ENCODE measurements around the gene TNNI3K.

The TNNI3K gene

DNA sequence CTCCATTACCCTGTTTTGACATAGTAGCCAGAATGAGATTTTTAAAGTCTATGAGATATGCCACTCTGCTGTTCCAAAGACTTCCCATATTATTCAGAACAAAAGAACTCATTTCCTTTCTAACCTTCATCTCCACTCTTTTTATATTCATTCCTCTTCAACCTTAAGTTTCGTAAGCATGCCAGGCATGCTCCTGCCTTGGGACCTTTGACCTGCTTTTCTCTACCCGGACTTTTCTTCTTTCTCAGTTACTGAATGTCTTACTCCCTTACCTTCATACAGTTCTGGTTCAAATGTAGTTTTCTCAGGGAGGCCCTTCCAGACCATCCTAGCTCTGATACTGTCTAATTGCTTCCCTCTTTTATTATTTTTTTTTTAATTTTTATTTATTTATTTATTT is 81.1 kb downstream of the TNNI3K start:
- DNase-seq = no peak

DNA sequence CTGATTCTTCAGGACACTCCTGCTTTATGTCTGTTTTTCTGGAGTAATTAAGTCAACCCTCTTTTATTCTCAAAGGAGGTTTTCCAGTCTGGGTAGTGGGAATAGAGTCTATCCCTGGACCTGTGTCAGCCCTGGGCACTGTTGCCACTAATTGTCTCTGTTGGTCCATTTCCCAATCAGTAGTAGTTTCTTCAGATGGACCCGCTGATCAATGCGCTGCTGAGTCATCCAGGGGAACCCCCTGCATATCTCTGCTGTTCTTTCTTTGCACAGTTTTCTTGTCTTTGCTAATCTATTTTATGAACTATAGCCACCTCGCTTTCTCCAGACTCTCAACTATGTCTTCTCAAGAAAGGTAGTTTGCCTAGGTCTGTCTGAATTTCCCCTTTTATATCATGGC is 82.5 kb downstream of the TNNI3K start:
- no peak for DNase-seq

DNA sequence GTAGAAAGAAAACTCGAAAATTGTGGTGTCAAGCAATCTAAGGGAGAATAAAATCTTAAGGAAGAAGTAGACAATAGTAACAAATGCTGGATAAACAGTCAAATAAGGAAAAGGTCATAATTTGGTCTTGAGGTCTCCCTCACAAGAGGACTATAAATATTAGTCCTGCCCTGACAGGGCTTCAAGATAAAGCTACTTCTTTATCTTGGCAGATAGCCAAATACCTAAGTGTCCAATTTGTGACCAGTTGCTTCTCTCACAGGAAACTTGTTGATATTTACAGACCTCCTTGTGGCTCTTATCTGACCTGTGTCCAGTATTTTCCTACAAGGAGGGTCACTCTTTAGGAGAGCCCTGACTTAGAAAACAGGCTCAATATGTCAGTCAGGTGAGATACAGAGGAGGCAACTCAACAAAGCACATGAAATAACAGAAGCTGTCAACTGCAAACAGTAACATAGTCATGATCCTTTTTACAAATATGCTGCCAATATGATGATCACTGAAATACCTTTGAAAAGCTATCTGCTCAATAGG is 88.8 kb downstream of the TNNI3K start:
- DNase-seq = no peak

DNA sequence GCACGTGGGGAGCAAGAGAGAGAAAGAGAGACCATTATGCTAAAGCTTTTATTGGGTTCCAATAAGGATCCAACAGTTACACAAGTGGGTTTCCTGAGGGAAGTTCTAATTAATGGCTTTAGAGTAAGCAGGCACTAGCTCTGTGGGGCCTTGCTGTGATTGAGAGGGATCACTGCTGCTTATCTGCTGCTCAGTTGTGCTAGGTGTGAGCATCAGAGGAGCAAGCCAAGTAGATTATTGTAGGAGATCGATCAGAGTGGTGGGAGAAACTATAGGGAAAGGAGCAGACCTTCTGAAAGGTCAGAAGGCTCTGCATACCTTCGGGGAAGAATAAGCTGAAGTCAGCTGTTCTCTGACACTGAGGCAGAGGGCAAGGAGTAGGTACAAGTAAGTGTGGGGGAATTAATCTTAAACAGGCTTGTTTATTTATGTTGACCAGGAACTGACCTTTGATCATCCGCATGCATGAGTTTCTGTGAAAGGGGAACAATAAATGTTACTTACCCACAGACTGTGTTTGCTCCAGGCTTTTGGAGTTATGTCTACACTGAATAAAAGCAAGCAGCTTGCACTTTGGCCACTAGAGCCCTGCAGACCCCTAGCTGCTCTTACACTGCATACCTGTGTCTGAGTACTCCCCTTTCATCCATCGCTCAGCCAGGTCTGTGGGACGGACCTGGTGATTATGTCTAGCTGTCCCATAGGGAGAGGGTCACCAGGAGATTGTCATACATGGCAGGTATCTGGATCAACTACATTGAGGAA is 89.7 kb downstream of the TNNI3K start:
- no peak for DNase-seq

DNA sequence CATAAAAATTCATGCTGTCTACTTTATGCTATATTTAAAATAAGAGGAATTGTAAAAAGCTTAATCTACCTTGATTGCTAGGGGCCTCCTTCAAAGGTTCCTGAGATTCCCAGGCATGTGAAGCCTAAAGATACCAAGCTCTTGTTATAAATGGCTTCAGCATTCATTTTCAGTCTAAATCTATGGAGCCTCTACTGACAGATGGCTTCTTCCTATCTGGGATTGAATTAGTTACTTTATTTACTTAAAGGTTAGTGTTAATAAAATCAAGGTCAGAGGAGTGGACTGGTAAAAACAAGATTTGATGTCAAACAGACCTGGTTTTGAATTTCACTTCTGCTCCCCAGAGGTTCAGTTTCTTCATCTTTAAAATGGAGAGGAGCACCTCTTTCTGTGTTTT is 93.7 kb downstream of the TNNI3K start:
- no peak for DNase-seq

DNA sequence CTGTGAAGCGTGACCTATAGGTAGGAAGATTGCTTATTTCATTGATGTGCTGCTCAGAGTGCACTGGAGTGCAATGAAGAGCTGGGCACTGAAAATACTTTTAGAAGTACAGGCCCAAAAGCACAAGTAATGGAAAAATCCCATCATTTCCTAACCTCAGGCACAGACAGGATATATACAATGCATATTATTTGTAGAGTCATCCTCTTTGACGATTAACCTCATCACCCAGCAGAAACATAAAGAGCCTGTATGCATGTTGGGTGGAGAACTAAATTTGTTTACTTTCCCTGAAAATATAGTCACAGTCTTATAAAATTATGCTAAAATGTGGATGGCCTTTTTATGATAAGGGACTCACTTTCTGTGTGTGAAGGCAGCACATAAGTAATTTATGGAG is 98.1 kb downstream of the TNNI3K start:
- DNase-seq = no peak

DNA sequence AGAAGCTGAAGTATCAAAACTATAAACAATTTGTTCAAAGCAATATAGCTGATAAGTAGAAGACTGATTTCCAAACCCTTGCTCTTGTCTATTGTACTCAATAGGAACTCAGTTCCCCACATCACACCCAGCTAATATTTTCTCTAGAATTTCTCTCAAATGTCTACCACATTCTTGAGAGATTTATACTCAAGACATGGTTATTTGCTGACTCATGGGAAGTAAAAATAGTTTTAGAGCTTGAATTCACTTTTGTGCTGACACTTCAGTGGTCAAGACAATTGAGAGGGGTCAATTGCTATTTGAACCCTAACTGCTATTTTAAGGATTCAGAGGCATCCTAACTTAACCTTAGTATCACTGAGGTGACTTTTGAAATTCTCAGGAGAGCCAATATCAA is 99.0 kb downstream of the TNNI3K start:
- DNase-seq = no peak

DNA sequence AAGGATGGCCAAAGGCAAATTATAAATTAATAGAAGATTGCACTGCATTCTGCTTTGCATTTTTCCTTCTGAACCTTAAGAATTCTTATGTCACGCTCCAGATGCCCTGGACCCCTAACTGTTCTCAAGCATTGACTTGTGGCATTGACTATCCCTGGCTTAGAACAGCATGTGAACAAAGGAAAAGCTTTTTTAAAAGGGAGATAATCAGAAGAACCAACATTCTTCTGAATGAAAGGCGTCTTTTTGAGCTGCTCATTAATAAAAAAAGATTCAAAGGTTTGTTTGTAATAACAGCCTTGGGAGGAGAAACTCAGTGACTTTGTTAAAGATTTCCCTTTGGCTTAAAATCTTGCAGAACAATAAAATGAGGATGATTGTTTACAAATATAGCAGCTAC is 105.5 kb downstream of the TNNI3K start:
- DNase-seq = no peak

DNA sequence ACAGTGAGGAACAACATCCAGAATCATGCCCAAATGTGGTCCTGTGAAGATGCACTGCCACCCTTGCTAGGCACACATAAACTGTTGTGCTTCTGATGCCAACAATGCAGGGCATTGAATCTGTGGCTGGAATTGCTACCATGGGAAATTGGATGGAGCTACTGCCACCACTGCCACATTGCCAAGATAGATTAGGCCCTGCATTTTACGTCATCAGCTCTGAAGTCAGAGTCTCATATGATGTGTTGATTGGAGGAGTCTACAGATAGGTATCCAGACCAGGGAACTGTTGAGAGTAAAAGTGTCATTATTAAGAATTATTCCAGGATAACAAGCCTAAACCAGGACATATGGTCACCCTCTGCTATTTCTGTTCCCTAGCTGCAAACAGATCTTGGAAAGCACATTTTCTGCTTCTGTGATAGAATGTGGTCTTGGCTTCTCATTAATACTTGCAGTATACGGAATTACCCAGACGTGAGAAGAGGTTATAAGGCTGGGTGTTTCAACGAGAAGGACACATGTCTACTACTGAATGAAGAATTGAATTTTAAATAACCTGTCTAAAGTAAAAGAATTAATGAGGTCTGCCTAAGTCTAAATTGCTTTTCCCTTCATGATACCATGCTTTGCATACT is 106.6 kb downstream of the TNNI3K start:
- DNase-seq = no peak

DNA sequence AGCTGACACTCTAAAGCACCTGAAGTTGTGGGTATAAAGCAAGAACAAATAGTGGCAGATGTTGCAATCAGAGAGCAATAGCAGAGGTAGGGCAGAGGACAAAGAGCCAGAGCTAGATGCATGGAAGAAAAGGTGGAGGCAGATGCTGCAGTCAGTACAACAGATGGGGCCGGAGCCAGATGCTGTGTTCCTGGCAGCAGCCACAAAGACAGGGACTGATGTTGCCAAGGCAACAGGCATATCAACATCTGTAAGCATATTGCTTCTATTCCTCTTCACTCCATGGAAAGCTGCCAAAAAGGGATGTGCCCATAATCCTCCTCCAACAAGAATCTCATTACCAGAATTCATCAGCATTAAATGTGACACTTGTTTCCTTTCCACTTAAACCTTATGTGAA is 108.0 kb downstream of the TNNI3K start:
- peak; percentile 74 for DNase-seq

DNA sequence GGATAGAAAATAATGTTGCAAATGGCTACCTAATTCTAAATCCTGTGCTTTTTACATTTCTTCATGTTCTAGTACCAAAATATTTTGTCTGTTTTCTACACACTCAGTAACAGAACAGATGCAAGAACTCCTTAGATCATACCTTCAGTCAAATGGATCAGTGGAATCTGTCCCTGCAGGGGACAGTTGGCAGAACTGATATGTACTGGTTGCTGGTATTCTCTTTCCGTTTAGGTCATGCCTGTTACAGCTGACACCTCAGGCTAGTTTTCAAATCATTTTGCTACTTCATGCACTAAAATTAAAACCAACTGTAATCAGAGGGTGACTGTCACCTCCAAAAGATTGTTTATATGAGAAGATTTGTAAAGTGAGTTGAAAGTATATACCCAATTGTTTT is 109.2 kb downstream of the TNNI3K start:
- DNase-seq = no peak

DNA sequence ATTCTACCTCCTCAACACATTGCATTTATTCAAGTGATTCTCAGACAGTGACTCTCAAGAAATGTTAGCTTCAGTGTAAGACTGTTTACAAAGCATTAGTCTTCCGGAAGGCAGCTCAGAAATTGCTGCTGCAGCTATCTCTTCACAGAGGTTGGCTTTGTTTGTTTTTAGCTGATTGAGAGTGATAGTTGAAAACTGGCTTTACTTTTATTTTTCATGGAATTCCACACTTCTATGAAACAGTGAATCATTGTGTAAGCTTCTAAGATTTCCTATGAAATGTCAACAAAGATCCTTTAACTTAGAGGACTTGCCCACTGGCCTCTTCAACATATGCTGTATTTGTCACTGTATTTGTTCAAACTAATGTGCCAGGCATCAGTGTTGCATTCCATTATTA is 121.3 kb downstream of the TNNI3K start:
- DNase-seq = no peak

DNA sequence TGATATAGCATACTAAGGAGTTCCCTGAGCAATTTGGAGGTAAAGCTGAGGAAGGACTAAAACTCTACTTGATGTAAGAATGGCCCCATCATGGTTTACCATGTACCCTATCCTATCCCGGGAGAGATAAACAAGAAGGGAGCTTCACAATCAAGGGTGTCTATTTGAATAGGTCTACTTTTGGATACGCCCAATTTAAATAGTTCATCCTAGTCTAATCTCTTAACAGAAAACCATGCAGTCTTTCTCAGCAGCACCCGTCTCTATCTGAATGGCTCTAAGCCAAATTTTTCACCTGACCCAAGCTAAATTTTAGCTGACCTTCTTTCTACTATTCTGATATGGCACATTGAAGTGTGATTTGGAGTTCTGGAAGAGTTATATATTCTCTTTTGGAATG is 122.0 kb downstream of the TNNI3K start:
- DNase-seq = no peak

DNA sequence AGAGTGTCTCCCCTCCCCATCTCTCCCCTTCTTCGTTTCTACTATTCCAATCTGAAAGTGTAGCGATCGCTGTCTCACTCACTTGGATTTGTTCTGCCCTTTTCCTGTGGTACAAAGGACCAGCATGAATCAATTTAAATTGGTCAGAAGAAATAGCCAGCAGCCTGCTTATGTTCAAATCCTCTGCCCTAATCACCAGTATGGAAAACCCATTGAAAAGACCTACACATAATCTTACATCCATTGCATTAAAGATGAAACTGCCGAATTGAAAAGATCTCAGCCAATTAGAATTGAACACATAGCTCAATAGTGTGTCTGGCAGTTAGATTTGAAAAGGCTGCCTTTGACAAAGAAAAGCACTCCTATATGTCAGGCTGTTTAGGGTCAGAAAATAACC is 122.6 kb downstream of the TNNI3K start:
- no peak for DNase-seq

DNA sequence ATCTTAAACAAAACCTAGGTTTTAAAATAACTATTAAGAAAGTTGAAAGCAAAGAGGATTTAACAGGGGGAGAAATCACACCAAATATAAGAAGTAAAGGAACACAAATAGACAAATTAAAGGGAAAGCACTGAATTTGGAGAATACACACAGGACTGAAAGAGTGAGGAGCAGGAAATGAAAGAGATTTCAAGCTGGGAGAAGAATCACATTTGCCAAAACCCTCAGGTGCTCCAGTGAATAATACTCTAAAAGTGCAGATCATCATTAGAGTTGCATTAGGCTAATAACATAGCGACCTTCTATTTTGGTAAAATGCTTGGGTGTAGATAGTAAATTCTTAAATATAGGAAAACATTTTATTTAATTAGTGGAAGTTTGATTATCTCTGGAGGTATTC is 127.5 kb downstream of the TNNI3K start:
- no peak for DNase-seq

DNA sequence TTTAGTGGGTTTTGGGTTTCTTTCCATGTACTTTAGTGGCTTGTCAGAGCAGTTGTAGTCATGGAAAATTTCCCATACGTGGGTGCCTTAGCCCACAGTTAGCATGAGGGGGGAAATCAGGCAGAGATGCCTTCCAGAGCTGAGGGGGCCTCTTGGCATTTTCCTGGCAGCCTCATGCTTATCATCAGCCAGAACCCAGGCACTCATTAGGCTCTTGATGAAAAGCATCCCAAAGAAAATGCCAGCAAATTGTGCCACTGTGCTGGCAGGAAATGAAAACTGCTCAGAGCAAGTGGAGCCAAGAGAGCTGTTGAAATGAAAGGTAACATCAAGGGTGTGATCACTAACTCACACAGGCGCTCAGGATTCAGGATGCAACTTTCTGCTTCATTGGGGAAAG is 128.0 kb downstream of the TNNI3K start:
- DNase-seq = no peak

DNA sequence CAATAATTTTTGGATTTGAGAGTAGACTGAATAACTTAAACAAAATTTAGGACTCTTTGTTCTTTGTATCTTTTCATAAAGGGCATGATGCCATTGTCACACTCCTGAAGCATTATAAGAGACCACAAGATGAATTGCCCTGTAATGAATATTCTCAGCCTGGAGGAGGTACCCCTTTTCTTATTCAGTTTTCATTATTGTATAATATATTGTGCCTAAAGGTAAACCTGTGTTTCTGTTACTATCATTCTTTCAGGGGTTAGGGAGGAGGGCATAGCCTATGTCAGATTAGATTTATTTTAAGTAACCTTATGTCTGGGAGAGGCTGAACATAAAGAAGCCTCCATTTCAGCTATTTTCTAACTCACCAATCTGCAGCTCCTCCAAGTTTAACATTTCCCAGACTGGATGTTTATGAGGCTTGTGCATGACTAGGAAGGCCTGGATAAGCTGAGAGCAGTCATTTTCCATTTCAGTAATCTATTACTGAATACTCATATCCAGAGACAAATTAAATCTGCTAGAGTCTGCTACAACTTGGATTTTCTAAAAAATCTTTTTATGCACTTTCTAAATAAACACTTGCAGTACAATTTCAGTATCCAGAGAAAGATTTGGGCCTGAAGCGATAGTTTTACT is 132.1 kb downstream of the TNNI3K start:
- DNase-seq = no peak

DNA sequence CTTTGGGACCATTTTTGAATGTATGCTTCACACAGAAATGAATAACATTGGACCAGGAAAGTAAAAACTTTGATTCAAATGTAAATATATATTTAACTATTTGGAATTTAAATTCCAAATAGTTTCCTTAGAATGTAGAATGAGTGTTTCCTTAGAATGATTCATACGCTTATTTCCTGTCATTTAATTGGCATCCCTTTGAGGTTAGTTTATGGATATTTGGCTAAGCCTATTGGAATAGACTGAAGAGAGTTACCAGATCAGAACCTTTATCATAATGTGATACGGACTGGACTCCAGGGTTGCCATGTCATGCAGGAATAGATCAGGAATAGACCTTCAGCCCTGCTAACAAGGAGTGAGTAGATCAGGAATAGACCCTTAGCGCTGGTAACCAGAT is 133.1 kb downstream of the TNNI3K start:
- DNase-seq = no peak

DNA sequence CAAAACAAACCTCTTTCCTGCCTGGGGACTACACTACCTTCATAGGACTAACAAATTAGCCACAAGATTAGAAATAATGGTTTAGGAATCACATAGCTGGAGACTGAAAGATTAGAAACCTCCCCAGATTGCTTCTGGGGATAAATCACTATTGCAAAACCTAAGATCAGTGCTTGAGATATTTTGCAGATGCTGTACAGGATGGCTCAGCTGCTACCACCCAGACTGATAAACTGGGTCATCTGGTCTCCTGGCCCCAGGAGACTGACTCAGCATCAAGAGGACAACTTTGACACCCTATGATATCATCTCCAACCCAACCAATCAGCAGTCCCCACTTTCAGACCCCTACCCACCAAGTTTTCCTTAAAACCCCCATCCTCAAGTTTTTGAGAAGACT is 140.2 kb downstream of the TNNI3K start:
- no peak for DNase-seq

DNA sequence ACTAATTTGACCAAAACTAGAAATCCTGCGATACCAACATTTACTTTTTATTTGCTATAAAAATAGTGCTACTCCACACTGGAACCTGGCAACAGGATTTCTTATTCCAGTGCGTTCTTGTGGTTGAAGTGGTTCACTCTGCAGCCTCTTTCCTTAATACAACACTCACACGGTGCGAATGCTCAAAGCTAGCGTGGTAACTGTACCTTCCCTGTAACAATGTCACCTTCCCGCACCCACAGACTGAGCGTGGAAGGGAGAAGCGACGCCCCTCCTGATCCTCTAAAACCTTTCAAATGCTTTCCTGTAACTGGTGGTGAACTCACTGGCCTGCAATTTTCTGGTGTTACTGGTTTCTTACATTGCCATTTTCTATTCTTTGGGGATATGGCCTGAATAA is 145.1 kb downstream of the TNNI3K start:
- DNase-seq = no peak

DNA sequence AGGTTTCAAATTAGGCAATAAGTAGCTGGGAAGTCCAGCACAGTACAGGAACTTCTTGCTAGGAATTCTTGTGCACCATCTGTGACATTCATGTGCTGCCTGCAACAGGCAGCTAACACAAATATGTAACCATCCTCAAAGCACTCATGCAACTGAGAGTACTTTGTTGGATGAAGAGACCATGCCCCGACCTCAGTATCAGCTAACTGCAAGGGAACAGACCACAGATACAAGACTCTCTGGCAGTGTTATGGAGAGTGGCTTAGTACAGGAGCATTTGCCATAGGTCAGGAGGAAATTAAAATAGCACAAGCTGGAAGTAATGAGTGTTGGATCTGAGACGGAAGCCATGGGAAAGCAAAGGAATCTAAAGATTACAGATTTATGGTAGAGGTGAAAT is 153.7 kb downstream of the TNNI3K start:
- DNase-seq = no peak

DNA sequence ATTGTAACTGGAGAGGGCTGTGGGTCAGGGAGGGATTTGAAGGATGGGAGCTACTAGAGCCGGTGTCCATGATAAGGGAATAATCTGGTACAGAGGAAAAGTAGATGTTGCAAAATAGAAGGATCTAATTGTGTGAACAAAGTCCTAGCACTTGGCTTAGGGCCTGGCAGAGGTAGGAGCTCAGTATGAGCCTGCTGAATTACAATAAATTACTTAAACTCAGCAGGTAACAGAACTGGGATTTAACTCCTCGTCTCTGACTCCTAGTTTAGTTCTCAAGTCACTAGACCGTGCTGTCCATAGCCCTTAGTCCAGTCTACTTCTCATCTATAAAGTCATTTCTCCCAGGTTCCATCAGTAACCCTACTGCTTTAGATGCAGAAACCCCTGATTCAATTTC is 157.0 kb downstream of the TNNI3K start:
- no peak for DNase-seq

DNA sequence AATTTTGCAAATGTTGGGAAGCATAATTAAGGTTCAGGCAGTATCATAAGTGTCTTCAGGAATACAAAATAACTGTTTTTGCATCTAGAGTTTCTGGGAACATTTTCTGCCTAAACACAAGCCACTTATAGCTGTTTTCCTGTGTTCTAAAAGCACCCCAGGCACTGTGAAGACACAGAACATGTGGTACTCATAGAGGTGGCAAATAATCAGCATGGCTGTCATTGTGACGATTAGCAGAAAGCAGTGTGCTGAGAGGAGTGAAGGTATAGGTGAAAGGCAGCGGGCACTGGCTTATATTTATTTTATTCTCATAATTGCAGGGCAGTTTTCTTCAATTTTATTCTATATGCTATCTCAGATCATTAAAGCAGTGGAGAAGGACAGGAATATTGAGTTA is 157.7 kb downstream of the TNNI3K start:
- no peak for DNase-seq

DNA sequence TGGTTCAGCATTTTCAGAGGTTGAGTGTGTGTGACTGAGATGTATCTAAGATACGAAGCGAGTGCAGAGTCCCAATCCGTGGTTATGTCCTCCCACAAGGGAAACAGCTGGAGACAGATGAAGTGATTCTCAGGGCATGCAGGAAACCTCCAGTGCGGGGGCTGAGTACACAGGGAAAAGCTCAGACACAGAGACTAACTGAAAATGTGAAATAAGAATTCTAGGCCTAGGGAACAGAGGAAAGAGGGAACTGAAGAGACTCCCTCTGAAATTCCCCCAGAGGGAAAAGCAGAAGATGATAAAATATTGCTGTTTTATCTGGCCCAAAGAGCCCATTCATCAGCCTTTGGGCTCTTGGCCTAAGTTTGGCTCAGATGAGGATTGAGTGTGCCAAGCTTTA is 160.4 kb downstream of the TNNI3K start:
- DNase-seq = no peak
